ENCODE data around the gene MRPS2. TPM values are rescaled to one million over a fixed set of nuclear protein-coding genes. Genes with fewer than 3 reads are reported as not detected.

The MRPS2 gene
- total RNA-seq, 4 donors from 2014 or later: 26.0 to 101 (median 53.6) TPM

DNA sequence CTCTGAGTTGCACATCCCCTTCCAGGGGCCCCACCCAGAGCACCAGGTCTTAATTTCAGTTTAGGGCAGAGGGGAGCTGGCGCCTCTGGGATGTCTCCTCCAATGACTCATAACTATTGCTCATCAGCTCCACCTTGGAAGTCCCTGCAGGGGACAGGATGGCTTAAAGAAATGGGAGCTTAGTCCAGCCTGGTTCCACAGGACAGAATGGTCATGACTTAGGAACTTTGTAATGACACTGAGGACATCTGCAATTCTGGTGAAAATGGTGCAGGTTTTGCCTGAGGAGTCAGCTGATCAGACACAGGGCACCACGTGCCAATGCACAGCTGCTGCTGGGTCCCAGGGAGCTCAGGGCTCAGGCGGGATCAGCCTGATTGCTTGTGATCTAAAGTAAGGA, 37.3 kb upstream of the MRPS2 start:
- Histone ChIP-seq H3K27me3 (no peaks in the 10 kb centered on the region), H3K9me3 (no peaks in the 10 kb centered on the region), H3K27ac (no peak overlapping the region), H3K4me3 (no peak overlapping the region), H3K4me1 (no peaks in the 10 kb centered on the region), H3K36me3 (no peaks in the 10 kb centered on the region)
- no peak for TF ChIP-seq POLR2AphosphoS5 (IDR thresholded peaks at IDR 0.05)
- TF ChIP-seq, protein P1, sequence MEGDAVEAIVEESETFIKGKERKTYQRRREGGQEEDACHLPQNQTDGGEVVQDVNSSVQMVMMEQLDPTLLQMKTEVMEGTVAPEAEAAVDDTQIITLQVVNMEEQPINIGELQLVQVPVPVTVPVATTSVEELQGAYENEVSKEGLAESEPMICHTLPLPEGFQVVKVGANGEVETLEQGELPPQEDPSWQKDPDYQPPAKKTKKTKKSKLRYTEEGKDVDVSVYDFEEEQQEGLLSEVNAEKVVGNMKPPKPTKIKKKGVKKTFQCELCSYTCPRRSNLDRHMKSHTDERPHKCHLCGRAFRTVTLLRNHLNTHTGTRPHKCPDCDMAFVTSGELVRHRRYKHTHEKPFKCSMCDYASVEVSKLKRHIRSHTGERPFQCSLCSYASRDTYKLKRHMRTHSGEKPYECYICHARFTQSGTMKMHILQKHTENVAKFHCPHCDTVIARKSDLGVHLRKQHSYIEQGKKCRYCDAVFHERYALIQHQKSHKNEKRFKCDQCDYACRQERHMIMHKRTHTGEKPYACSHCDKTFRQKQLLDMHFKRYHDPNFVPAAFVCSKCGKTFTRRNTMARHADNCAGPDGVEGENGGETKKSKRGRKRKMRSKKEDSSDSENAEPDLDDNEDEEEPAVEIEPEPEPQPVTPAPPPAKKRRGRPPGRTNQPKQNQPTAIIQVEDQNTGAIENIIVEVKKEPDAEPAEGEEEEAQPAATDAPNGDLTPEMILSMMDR (IDR thresholded peaks at IDR 0.05): no peak
- no peak for TF ChIP-seq POLR2A (IDR thresholded peaks at IDR 0.05)
- no peak for TF ChIP-seq EP300 (IDR thresholded peaks at IDR 0.05; ENCODE audit: low read depth)
- in situ Hi-C loops (cut with MboI; ENCODE audit: low pct_ligation_motif_present in 1 of 4, low pct_unique_long_range_greater_than_20kb in 1 of 4, low sequenced_read_pairs in 3 of 4) (no loop called here), intact Hi-C loops (cut with DNase I; ENCODE audit: low total_unique reads) (no loop called here)
- DNase-seq: no peak
- 60 to 62% methylated on average over 2 to 3 of the region's 3 CpGs for WGBS, 2 donors (ENCODE audit: low coverage in 1 of 2)

DNA sequence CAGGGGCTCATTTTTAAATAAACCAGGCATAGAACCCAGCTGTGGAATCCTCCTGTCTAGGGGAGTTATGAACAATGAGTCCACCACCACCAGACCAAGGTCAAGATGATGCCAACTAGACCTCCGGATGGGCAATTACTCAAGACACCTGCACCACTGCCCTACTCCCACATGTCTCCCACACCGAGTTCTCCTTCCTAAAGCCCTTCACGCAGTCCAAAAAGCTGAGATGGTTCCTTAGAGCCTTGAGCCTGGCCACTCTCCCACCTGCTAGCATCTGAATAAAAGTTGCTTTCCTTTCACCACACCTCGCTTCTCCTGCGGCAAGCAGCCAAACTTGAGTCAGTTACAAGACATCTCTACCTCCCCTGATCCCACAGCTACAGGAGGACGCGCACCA, 36.3 kb upstream of the MRPS2 start:
- Histone ChIP-seq H3K4me3 (no peak overlapping the region), H3K36me3 (no peaks in the 10 kb centered on the region), H3K27ac (no peak overlapping the region), H3K9me3 (no peaks in the 10 kb centered on the region), H3K4me1 (no peaks in the 10 kb centered on the region), H3K27me3 (no peaks in the 10 kb centered on the region)
- no peak for DNase-seq
- in situ Hi-C loops (cut with MboI; ENCODE audit: low pct_ligation_motif_present in 1 of 4, low pct_unique_long_range_greater_than_20kb in 1 of 4, low sequenced_read_pairs in 3 of 4) (no loop called here), intact Hi-C loops (cut with DNase I; ENCODE audit: low total_unique reads) (no loop called here)
- TF ChIP-seq EP300 (IDR thresholded peaks at IDR 0.05; ENCODE audit: low read depth): no peak
- TF ChIP-seq POLR2A (IDR thresholded peaks at IDR 0.05): no peak
- TF ChIP-seq, protein P1 (IDR thresholded peaks at IDR 0.05): no peak
- TF ChIP-seq POLR2AphosphoS5 (IDR thresholded peaks at IDR 0.05): no peak
- 91% methylated on average over 7 of the region's 7 CpGs; no CpG with 5 or more reads in 1 of the 2 donors for WGBS, 2 donors (ENCODE audit: low coverage in 1 of 2)

DNA sequence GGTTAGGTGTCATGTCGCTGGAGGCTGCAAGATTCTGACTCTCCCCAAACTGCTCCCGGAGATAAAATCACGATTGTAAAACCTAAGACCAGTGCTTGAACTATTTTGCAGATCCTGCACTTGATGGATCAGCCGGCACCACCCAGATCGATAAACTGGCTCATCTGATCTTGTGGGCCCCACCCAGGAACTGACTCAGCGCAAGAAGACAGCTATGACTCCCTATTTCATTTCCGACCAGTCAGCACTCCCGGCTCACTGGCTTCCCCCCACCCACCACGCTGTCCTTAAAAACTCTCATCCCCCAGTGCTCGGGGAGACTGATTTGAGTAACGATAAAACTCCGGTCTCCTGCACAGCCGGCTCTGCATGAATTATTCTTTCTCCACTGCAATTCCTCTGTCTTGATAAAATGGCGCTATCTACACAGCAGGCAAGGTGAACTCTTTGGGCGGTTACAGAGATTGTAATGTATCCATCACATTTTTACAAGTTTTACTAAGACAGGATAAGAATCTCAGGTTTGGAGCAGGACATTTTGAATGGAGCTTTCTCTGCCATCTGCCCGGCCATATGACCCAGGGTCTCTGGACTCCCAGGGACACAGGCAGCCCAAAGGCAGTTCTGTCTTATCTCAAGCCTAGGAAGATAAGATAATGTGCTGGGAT, 31.5 kb upstream of the MRPS2 start:
- Histone ChIP-seq H3K36me3 (no peaks in the 10 kb centered on the region), H3K27me3 (no peaks in the 10 kb centered on the region), H3K9me3 (no peaks in the 10 kb centered on the region), H3K27ac (no peak overlapping the region), H3K4me3 (no peak overlapping the region), H3K4me1 (no peaks in the 10 kb centered on the region)
- DNase-seq: no peak
- WGBS, 2 donors (ENCODE audit: low coverage in 1 of 2): 58 to 68% methylated on average over 7 to 16 of the region's 16 CpGs
- in situ Hi-C loops (cut with MboI; ENCODE audit: low pct_ligation_motif_present in 1 of 4, low pct_unique_long_range_greater_than_20kb in 1 of 4, low sequenced_read_pairs in 3 of 4): no loop called here
- intact Hi-C loops (cut with DNase I; ENCODE audit: low total_unique reads): no loop called here
- TF ChIP-seq POLR2AphosphoS5 (IDR thresholded peaks at IDR 0.05) (no peak), POLR2A (IDR thresholded peaks at IDR 0.05) (no peak), EP300 (IDR thresholded peaks at IDR 0.05; ENCODE audit: low read depth) (no peak)
- TF ChIP-seq, protein P1 (IDR thresholded peaks at IDR 0.05): no peak

DNA sequence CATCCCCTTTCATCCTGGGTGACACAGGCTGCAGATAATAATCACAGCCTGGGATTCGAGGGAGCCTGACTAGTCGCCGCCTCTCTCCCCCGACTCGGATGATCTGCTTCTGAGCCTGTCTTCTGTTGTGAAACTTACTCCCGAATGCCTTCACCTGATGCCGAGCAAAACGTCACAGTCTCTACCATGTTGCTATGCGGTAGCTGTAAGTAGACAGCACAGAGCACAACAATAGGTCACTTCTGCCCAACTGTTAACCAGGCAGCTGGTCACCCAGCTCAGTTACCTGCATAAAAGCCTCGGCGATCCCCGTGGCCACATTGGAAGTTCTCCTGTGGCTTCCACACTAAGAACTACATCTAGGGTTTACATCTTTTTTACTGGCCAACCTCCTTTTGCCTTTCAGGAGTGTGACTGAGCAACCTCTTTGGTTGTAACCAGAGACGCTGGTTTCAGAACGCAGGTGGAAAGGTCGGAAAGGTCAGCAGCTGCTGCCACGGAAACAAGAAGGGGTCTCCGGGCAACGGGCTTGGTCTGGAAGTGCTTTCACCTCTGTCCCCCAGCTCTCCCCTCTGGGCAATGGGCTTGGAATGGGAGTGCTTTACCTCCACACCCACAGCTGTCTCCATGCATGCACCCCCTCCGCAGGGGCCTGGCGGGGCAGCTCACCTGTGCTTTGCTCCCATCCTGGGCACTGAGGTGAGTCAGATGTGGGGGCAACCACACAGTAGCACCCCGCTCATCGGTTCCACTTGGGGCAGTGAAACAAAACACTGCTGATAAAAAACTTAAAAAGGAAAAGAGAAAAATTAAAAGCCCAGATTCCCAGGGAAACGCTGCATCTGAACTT, 28.5 kb upstream of the MRPS2 start:
- Histone ChIP-seq H3K9me3 (no peaks in the 10 kb centered on the region), H3K27ac (no peak overlapping the region), H3K36me3 (no peaks in the 10 kb centered on the region), H3K4me3 (no peak overlapping the region), H3K4me1 (no peaks in the 10 kb centered on the region), H3K27me3 (no peaks in the 10 kb centered on the region)
- in situ Hi-C loops (cut with MboI; ENCODE audit: low pct_ligation_motif_present in 1 of 4, low pct_unique_long_range_greater_than_20kb in 1 of 4, low sequenced_read_pairs in 3 of 4): no loop called here
- intact Hi-C loops (cut with DNase I; ENCODE audit: low total_unique reads): no loop called here
- 79 to 82% methylated on average over 11 to 23 of the region's 23 CpGs for WGBS, 2 donors (ENCODE audit: low coverage in 1 of 2)
- DNase-seq: no peak
- TF ChIP-seq POLR2AphosphoS5 (IDR thresholded peaks at IDR 0.05) (no peak), EP300 (IDR thresholded peaks at IDR 0.05; ENCODE audit: low read depth) (no peak), POLR2A (IDR thresholded peaks at IDR 0.05) (no peak)
- TF ChIP-seq, protein P1 (IDR thresholded peaks at IDR 0.05): no peak
